Globus pallidus (tissue), 1 donor: Measurements from ENCODE around the gene MEGF6.
"Not testable (repeated sequence)": the region's sequence is repeated elsewhere in the genome, so short reads cannot be mapped to it uniquely, and the experiment has no call there.

Experiments
- DNase-seq: peaks from one replicate; pipeline ENCODE4 v3.0.0-alpha.2; 2015; ENCODE audit warnings: low spot score

MEGF6 gene

DNA sequence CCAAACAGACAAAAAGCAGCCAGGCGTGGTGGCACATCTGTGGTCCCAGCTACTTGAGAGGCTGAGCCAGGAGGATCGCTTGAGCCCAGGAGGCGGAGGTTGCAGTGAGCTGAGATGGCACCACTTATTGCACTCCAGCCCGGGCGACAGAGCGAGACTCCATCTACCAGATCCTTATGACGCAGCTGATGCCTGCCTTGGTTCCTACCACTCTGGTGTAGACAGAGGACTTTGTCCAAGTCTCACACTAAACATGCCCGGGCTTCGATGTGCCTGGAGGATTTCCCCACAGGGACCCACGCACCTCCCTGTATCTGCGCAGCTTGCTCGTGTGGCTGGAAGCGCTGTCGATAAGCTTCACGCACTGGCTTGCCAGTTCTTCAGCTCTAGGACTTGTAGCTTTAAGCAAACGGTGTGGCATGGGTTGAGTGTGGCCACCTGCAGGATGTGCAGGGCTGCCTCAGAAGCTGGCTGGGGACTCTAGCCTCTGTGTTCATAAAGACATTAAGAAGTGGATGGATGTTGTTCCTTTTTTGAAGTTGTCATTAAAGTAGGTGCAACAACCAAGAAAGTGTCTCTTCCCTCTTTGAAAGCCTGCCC is 18.4 kb upstream of the MEGF6 start:
- DNase-seq: no peak

DNA sequence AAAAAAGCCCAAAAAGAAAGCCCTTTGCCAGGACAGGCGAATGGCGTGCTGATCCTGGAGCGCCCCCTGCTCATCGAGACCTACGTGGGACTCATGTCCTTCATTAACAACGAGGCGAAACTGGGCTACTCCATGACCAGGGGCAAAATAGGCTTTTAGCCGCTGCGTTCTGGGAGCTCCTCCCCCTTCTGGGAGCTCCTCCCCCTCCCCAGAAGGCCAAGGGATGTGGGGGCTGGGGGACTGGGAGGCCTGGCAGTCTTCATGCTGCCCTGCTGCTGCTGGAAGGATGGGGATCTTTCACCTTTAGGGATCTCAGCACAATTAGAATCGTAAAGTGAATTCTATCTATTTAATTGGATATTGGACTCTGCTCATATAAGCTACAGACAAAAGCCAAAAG is 17.1 kb upstream of the MEGF6 start:
- no peak for DNase-seq

DNA sequence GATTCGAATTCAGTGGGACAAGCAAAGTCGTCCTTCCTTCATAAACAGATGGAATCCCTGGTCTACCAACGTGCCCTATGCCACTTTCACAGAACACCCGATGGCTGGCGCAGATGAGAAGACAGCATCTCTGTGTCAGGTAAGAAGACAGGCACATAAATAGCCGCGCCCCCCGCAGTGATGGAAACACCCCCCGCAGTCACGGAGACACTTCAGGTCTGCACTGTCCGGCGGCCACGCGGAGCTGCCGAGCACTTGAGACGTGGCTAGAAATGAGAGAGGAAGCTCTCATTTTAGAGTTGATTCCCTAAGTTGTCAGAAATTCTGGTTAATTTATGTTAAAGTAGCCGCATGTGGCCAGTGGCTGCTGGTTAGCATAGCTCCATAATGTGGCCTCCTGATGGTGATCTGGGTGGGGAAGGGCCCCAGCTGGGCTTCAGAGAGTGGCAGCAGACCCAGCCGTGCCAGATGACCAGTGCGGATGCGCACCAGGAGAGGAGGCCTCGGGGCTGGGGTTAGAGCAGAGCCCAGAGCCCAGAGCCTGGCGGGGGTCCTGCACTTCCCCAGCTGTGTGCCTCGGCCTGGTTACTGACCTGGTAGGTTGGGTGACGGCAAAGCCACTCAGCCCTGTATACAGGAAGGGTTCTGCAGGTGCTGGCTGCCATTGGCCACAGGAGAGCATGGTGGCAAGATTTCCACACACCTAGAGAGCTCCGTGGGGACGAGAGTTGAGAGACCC is 16.4 kb upstream of the MEGF6 start:
- DNase-seq: no peak

- no peak for DNase-seq
Observed at GRCh38 chr1:3626025-3626424, 14.7 kb upstream of the MEGF6 start.

- no peak for DNase-seq
Observed at GRCh38 chr1:3625151-3625907, 14.0 kb upstream of the MEGF6 start.

DNA sequence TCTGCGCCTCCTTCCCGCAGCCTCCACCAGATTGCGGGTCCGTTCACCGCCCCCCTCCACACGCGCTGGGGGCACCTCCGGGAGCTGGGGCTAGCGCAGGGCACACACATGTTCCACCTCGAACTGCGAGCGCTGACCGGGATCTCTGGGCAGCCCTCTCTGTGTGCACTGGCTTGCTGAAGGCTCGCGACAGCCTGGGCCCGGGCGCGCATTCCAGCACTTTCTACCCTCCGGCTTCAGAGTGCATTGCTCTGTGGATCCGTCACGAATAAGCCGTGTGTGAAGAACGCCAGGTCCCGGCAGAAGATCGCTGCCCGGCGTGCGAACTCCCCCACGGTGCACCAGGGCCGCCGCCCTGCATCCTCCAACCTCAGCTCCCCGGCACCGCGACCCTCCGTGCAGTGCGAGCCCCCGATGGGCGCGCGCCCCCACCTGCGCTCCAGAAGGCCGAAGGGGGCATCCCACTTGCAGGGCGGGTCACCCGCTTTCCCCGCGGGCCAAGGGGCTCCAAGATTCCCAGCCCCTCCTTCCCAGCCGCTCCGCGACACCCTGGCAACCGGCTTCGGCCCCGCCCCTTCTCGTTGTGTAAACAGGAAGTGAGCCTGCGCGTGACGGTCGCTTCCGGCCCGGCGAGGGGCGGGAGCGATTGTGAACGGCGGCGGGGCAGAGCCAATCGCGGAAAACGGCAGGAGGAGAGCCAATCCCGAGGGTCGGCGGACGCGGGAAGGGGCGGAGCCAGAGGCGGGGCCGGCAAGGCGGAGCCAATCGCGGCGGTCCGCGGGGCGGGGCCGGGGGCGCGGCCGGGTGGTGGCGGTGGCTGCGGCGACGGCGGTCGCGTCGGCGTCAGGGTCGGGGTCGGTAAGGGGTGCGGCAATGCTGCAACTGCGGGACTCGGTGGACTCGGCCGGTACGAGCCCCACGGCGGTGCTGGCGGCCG is 13.2 kb upstream of the MEGF6 start, which contains the start of gene TPRG1L:
Gene TPRG1L (plus strand): TSS at position 816 of the 937 bp plus-strand sequence. CDS start 58 bp downstream, at position 874.
- DNase-seq: peak; percentile 96

GRCh38 chr1:3623441-3624199 is 12.3 kb upstream of the MEGF6 start:
- no peak for DNase-seq

- not testable (repeated sequence) for DNase-seq
Observed at GRCh38 chr1:3622102-3622501, 10.8 kb upstream of the MEGF6 start.

GRCh38 chr1:3621151-3621671 is 9.9 kb upstream of the MEGF6 start:
- peak; percentile 35 for DNase-seq

DNA sequence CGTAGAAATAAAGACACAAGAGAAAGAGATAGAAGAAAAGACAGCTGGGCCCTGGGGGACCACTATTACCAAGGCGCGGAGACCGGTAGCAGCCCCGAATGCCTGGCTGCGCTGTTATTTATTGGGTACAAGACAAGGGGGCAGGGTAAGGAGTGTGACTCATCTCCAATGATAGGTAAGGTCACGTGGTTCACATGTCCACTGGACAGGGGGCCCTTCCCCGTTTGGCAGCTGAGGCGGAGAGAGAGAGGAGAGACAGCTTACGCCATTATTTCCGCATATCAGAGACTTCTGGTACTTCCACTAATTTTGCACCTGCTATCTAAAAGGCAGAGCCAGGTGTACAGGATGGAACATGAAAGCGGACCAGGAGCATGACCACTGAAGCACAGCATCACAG is 9.4 kb upstream of the MEGF6 start:
- no peak for DNase-seq

DNA sequence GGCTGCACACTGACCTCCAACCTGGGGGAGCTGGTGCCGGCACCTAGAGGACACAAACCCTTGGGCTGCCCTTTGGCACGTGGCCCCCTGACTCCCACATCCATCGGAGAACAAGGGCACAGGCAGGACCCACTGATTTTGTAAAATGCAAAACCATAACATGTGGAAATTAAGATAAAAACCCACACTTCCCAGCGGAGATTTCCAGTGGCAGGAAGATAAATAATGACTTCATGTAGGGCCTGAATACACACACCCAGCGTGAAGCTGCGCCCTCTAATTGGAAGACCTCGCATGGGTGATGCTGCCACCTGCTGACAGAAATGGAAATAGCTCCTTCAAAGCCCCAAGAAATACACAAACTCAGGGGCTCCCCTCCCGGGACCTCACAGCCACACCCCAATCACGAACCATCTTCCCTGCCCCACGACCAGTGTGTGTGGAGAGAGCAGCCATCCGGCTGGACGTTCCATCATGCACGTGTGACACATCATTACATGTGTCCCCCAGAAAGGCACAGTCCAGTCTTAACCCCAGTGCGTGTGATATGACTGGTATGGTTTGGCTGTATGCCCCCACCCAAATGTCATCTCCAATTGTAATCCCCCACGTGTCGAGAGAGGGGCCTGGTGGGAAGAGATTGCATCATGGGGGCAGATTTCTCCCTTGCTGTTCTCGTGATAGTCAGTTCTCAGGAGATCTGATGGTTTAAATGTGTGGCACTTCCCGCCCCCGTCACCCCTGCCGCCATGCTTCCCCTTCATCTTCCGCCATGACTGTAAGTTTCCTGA is 7.8 kb upstream of the MEGF6 start:
- peak; percentile 76 for DNase-seq

GRCh38 chr1:3618531-3618880 is 7.2 kb upstream of the MEGF6 start:
- no peak for DNase-seq

DNA sequence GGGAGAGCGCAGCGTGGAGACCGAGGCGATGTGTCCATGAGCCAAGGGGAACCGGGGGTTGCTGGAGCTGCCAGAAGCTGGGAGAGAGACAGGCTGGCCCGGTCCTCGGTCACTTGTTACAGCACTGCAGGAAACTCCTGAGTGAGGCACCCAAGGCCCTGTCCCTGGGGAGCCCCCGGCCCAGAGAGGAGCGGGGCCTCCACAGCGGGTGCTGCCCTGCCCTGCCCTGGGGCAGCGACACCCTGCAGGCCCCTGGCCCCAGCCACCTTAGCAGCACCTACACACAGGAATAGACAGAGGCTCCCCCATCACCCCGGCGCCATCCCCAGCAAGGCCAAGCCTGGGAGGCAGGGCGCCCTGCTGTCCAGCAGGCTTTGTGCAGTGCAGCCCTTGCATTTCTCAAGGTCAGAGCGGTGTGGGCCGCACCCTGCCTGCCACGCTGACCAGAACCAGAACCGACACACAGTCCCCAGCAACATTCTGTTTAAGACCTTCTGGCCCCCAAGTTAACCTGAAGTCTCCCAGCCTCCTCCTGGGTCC is 6.6 kb upstream of the MEGF6 start:
- DNase-seq: no peak

- no peak for DNase-seq
Observed at GRCh38 chr1:3616861-3617260, 5.6 kb upstream of the MEGF6 start.

GRCh38 chr1:3614755-3615742 is 3.7 kb upstream of the MEGF6 start:
- no peak for DNase-seq

DNA sequence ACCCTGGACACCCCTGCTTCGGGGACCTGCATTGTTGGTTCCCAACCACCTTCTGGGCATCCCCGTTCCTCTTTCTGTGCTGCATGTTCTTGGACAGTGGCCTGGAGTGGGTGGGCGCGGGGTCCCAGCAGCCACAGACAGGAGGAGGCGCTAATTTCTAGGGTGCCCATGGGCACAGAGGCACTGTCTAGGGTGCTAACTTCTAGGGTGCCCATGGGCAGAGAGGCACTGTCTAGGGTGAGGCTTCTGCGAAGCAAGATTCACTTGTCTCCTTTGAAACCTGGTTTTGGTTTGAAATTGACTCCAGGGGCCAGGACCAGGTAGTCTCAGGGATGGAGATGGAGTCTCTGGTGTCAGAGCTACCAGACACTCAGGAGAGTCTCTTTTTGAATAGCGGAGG is 815 bp upstream of the MEGF6 start:
- DNase-seq: no peak

DNA sequence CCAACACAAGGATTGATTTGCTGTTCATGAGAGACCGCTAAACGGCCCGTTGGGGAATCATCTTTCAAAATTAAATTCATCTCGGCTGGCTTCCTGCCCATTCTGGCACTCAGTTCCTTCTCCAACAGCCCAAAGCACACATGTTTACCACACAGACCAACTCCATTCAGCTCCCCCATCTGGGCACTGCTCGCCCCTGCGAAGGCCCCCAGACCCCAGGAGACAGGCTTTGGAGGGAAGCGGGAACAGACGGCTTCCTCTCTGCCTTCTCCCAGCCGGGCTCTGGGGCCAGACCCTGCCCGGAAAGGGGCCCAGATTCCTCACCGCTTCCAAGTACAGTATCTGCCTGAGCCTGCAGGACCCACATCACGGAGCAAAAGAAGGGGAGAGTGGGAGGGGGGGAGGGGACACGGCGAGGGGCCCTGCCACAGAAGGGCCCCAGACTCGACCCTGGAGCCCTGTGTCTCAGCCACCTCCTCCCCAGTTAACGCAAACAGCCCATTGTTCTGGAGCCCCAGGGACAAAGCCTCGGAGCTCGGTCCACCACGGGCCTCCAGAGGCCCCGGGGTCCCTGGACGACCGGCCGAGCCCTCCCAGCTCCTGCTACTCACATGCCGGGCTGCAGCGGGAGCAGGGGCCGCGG is 660 bp downstream of the MEGF6 start:
- DNase-seq: no peak
